Esophagus mucosa (tissue), 1 donor: ENCODE results near the gene SORBS2. TPM values are rescaled to one million over a fixed set of nuclear protein-coding genes. Genes with fewer than 3 reads are reported as not detected.
"Not testable (repeated sequence)": the region's sequence is repeated elsewhere in the genome, so short reads cannot be mapped to it uniquely, and the experiment has no call there.

Source experiments
- ATAC-seq: fragments of 200-7000 bp; cut with Tn5 transposase; one replicate; pipeline ENCODE4 v1.9.1; 2020
- total RNA-seq: library from RNA; stranded (reverse); gene quantifications from one replicate; pipeline ENCODE4 v1.2.4, GENCODE V29; 2023
- donor health status: DM: yes; HTN: yes; CAD: no.

SORBS2 gene
- total RNA-seq, 1 donor from 2014 or later: 9.3 TPM

DNA sequence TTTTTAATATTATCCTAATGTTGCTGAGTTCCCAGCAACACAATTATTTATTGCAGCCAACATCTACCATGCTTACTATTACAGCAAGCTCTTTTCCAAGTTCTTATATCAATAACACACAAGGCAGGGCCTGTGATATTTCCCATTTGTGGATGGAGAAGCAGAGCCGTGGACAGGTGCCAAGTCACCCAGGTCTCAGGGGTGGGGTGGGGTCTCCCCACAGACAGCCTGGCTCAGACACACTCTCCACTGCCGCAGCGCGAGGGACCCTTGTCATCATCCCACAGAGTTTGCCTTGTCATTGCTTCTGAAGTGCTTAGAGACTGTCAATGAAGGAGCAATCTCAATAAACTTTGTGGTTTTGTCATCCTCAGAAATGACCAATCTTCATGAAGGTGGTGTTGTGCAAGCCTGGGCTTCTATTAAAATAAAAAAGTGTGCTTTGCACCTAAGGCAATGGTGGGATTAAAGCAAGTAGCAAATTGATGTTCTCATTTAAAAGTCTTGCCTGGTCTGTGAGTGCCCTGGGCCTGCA is 76.1 kb downstream of the SORBS2 start:
- no peak for ATAC-seq

DNA sequence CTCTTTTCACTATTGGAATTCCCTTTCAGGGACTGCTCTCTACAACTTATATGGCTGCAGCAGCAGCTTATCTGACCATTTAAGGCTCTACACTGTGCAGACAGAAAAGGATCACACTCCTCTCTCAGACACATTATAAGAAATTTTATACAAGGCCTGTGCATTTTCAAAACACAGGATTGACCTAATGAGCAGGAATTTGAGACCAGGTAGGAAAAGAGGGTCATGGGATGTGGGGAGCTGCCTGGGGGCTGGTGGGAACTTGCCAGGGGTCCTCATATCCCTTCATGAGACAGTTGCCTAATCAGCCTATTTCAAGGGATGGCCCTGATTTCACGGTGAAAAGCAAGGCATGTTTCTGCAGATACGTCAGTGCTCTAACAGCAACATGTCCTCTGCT is 77.1 kb downstream of the SORBS2 start:
- ATAC-seq: no peak

DNA sequence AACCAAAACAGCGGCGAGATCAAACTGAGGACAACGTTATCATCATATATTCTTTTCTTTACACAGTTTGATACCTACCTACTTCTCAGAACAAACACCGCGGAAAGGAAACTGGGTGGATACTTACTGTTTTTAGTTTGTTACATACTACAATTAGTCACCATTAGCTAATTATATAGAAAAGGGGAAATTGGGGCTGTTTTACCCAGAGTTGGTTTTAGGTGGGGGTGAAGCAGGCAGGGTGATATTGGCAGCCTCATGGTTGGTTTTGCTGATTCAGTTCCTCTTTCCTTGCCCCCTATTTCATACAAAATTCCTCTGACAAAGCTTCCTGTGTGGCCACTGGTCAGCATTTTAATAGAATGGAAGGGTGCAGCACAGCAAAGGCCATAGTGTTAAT is 77.8 kb downstream of the SORBS2 start:
- ATAC-seq: no peak

DNA sequence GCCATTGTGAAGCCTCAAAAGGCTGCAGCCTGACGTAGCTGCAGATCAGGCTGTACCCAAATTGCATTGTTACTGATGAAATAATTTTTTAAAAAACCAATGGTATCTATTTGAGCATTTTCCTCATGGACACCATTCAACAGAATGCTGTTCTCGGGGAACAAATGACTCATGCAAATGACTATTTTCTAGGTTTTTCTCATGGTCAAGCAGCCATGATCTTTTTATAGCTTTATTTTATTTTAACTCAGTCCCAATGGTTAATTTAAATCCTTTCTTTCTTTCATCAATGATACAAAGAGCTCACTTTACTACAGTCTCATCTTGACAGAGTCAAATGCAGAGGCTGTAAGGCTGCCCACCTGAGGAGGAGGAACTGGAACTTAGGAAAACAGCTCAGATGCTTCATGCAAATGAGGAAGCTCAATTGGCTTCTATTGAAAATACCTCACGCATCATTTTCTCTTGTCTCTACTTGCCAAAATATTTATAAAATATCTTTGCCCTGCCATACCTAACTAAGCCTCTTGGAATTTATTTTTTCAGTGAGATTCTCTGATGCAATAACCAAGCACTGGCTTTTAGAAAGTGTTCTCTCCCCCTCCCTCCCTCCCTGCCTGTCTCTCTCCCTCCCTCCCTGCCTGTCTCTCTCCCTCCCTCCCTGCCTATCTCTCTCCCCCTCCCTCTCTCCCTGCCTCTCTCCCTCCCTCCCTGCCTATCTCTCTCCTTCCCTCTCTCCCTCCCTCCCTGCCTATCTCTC is 81.0 kb downstream of the SORBS2 start:
- peak; percentile 55 for ATAC-seq

DNA sequence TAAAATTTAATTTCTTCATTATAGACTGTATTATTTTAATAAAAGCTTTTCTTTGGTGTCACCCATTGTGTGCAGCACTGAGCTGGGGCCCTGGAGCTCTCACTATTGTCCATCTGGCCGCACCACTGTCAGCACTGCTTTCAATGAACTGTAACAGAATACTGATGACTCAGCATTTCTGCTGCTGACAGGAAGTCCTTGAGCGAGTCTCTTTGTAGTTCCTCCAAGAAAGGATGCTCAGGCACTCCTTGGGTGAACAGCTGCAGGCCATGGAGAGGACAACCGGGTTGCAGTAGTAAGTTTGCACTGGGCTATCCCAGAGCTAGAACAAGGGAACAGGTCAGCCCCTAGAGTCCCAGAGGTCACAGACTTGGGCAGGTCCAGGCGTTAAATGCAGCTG is 81.6 kb downstream of the SORBS2 start:
- peak; percentile 64 for ATAC-seq

DNA sequence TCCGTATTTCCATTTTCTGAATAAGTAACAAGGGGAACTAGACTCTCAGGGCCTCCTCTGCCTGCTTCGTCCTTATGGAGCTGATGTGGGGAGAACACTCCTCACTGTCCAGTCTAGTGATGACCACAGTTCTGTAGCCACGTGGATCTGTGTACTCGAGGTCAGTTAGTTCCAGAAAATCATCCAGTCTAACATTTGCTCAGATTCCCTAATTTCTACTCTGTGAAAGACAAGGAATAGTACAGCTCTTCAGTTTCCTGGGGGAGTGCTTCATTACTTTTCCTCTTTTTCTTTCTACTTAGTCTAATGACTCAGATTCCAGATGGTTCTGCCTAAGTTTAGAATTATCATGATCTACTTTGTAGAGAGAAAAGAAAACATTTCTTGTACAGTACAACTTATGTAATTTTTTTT is 82.6 kb downstream of the SORBS2 start:
- no peak for ATAC-seq

DNA sequence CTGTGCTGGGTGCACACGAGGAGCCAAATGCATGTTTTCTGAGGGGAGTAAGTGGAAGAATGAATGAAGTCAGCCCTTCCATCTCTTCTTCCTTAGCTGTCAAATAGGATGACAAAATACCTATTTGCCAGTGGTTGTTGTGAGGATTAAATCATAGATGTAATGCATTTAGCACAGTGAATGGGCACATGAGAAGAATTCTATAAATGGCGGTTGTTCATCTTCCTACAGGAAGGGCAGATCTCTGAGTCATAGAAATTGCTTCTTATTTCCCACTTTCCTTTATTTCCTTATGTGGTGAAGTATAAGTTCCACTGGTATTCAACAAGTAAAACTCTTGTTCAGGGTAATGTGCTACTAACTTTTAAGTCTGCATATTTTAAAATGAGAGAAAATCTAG is 83.1 kb downstream of the SORBS2 start:
- no peak for ATAC-seq

DNA sequence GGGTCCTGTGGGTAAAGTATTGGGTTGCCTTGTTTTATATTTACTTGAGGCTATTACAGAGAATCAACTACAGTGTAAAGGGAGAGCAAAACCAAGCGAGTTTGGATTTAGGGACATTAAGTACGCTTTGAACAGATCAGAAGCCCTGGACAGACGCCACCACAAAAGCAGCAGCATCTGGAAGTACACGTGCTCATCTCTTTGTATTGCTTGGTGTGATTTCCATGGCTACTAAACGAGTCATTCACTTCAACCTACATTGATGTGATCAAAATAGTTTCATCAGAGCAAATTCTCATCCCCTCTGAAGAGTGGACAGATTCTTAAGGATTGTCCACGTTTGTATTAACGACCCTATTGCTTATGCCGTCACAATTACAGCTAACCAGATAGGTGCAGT is 85.1 kb downstream of the SORBS2 start:
- ATAC-seq: no peak

DNA sequence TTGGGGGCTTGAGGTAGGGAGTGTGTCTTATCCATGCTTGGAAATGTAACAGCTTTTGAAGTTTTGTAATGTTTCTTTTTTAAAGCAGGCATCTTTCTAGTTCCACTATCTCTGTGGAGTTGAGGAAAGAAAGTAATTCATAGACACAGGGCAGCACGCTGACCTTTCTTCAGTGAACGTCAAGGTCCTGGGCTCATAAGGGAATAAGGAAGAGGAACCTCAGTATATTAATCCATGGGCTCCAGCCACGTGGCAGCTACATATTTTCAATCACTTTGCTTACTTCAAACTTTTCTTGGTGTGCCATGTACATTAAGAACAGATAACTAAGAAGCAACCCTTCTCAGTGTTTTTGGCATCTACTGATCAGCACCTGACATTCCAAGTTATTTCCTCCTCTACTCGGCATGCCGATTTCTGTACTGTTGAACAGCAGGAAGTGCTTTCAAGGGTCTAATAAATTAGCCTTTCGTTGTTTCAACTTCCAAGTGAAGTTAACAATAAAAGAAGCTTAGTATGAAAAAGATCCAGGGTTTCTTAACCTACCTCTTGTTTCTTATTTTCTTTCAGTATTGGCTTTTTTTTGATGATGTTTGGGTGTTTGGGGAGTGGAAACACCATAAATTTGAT is 88.2 kb downstream of the SORBS2 start:
- no peak for ATAC-seq

DNA sequence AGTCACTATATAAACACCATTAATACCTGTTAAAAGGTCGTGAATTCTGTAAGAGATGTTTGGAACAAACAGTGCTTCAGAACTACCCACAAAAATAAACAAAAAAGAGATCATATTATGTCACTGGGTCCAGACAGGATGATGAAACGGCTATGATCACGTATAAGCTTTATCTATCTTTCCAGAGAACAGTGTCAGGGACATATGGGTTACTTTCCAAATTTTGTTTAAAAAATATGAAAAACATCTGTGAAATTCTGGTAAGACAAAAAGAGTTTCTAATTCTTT is 90.0 kb downstream of the SORBS2 start:
- no peak for ATAC-seq

DNA sequence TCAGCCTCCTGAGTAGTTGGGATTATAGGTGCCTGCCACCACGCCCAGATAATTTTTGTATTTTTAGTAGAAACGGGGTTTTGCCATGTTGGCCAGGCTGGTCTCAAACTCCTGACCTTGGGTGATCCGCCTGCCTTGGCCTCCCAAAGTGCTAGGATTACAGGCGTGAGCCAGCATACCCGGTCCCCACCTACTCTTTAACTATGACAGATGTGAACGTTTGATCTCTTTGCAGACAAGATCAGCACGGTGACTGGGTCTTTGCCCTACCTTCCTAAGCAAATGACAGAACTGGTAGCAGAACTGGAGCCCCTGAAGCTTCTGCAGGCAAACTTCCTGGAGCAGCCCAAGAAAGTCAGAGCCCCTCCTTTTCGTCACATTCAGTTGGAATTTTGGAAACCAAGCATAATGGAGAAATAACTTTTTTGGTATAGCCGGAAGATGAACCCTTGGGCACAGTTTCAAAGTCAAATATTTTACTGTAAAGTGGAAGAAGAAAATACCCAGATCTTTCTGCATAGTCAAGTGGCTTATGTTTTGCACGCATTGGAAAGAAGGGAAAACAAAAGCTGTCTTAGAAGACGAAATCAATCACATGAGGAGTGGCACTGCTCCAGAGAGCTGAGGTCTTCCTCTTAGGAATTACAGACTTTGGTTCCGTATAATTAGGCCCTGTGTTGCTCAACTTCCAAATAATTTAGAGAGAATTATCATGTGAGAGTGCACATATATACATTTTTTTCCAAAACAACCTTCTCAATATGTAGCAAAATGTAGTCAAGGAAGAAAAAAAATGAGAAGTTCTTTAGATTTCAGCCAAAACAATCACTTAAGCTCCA is 90.6 kb downstream of the SORBS2 start:
- no peak for ATAC-seq

DNA sequence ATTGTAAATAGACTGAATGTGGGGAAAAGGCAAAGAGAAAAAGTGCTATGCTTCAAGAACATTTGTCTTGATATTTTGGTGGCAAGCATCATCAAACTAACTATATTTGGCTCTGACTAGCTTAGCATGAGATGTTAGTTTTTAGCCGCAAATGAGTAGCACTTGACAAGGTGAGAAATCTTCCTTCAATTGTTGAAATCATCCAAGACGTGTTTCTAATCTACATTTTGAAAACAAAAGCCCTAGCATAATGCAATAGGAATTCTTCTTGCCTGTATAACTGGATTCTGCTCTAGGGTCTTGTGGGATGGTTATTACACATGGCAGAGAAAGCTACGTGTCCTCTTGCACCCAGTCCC is 92.5 kb downstream of the SORBS2 start:
- no peak for ATAC-seq

DNA sequence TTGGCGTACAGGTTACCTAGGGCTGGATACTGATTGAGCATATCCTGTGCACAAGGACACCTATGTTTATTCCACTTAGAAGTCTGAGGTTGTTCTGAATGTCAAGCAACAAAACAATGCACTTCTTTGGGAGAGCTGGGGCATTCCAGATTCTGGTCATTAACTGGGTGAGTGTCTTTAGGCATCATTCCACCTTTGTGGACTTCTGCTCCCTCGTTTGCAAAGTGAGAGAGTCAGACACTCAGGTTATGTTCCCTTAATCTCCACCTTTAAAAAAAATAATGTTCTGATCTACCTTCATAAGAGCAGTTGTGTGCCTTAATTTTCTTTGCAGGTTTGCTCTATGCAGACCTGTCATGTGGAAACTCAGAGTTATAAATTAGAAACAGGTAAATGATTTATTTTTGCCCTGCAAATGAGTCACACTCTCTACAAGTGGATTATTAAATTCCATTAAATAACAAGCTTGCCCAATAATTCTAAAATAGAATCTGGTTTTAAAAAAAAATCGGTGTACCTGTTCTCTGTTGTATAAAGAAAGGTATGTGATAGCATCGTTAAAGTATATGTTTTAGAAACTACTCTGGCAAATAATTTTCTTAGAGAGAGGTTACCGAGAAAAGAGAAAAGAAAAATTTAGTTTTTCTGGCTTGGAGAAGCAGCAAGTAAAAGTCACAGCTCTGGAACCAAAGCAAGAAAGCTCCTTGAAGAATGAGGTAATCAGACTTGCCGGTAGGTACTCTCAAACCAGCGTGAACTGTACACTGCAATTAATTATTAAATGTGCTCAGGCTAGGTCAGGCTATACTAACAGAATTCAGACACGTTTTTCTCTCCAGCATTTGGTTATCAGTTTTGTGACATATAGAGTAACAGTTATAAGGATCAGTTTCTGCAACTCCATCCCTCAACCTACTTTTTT is 93.2 kb downstream of the SORBS2 start:
- no peak for ATAC-seq

DNA sequence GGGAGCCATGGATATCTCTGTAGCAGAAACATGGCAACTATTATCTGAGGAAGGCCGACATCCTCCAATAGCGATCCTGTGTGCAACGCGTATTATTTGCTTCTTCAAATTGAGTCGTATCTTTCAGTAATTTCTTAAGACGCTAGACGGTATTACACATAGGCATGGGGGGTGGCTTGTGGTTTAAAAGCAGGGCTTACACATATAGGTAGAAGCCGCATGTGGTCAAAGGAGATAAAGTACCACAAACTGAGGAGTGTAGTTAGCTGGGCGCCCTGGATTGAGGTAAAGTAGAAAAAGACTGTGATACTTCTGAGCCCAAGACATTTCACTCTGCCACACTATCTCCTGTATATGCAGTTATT is 94.6 kb downstream of the SORBS2 start:
- ATAC-seq: no peak

DNA sequence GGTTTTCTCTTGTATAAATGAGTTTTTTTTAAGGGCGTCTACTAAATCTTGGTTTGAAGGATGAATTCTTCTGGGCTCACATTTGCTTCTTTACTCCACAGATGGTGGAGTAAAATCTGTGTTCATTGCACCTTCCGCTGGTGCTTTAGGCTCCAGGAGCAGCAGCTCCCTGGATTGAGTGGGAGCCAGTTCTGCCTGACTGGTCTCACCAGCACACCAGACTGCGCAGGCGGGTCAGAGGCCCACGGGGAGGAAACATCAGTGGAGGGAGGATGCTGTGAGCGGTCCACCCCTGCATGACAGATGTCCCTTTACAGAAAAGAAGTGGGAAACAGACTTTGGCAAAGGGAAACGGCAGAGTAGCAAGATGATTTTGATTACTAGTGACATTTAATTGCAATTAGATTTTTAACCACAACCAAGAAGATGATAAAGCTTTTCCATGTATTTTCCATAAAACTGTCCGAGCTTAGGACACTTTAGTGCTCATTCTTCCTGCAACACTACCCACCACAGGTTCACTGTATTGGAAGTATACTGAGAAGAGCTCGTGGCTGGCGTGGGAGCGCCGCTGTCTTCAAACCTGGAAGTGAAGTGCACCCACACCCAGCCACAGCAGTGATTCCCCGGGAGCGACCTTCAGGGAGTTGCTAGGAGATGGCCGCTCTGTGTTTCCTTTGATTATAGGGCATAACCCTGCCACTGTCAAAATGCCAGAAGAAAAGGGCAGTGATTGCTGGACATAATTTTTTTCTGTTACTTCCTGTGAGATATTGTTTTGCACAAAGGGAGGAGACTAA is 95.2 kb downstream of the SORBS2 start:
- ATAC-seq: peak; percentile 33

DNA sequence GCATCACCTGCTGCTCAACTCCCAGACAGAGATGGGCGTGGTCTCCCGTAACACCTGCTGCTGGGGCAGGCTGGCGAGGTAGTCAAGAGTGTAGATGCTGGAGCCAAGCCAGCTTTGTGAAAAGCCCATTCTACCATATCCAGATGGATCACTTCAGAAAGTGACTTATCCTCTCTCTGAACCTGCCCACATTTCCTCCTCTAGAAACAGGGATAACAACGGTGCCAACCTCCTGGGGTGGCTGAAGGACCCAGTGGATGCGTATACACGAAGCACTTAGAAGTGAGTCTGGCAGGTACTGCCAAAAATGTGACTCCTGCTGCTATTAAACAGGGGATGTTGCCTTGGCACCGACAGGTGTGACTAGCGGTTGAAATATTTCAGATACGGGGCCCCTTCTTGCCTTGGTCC is 95.8 kb downstream of the SORBS2 start:
- ATAC-seq: no peak

DNA sequence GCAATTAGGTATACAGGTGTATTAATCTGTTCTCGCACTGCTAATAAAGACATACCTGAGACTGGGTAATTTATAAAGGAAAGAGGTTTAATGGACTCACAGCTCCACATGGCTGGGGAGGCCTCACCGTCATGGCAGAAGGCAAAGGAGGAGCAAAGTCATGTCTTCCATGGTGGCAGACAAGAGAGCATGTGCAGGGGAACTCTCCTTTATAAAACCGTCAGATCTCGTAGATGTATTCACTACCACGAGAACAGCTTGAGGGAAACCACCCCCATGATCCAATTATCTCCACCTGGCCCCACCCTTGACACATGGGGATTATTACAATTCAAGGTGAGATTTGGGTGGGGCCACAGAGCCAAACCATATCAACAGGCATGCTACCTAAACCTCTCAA is 97.5 kb downstream of the SORBS2 start:
- not testable (repeated sequence) for ATAC-seq

DNA sequence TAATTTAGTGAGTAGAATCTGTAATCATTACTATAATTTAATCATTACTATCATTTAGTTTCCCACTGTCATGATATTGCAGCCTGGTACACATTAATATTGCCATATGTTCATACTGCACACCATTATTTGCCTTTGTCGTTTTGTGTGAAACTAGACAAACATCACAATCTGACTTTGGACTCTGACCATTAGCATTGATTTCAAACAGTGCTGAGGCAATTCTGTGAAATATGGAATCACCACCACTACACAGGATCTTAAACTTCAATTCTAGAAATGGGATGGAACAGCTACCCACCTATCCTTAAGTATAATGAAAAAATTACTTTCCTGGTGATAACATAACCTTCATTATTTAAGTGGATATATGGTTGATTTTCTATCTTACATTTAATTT is 98.3 kb downstream of the SORBS2 start:
- ATAC-seq: no peak

DNA sequence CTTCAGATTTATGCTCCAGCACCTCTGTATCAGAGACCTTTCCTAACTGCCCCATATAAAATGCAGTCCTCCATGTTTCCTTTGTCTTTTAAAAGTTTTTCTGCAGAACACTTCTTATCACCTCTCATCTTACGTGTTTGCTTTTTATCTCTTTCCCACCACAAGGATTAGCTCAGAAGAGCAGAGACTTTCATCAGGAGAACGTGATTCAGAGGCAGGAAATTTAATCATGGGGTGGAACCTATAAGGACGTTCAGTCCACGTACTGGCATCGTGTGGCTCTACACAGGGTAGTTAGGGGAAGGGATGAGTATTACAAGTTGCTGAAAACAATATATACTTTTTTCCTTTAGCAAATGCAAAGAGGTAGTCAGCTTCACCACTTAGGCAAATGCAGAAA is 98.7 kb downstream of the SORBS2 start:
- no peak for ATAC-seq

DNA sequence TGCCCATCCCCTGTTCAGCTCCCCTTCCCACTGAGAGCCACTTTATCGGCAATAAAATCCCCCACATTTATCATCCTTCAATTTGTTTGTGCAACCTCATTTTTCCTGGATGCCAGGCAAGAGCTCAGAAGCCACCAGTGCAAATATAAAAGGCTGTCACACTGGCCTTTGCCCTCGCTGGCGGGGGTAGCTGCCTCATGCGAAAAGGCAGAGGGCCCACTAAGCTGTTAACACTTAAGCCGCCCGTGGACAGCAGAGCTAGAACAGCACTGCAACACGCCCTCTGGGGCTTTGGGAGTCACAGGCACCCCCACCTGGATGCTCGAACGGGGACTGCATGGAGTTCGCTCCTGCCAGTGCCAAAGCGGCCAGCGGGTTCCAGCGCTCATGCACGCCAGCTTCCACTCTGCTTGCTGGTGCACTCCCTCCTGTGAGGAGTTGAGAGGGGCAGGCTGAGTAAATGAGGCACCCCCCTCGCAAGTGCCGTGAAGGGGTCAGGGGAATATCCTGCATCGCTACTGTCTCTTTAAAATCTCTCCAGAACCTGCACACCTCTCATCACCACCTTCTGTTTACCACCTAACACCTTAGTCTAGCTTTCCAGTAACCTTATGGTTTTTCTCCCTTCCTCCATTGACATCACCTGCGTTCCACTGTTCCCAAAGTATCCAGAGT is 99.5 kb downstream of the SORBS2 start:
- no peak for ATAC-seq

DNA sequence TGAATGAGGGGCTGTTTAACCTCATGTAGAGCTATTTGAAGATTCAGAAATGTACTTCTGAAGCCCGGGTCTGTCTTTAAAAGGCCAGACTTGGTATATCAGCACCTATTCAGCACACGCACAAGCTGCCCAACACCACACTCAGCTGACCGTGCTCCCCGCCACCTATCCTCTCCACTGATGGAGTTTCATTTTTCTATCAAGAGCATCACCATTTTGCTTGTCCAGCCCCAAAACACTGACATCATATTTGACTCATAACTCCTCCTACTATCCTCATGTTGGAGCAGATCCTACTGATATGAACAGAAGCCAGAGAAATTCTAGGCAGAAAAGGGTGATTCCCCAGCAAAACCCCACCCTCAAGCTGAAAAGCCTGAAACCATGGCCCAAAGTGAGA is 100.3 kb downstream of the SORBS2 start:
- ATAC-seq: no peak
